WTC11 (cell line): Measurements from ENCODE around the gene FH. TPM values are rescaled to one million over a fixed set of nuclear protein-coding genes. Genes with fewer than 3 reads are reported as not detected.

Experiments
- ATAC-seq: fragments of 200-7000 bp; cut with Tn5 transposase; 2 replicates; pipeline ENCODE4 v1.10.0; 2021; ENCODE audit warnings: mild to moderate bottlenecking, moderate library complexity
- CTCF ChIA-PET: fragments of 300-600 bp; sonication (Branson Sonifier 250); formaldehyde crosslinking; loops from one replicate; lab custom pipeline; 2021; ENCODE audit warnings: antibody characterized with exemption; lab: Charles Lee
- POLR2A ChIA-PET: fragments of 350-600 bp; sonication (Branson Sonifier 250); formaldehyde crosslinking; loops from one replicate; lab custom pipeline; 2021; ENCODE audit warnings: antibody characterized with exemption; lab: Charles Lee
- DNase-seq: peaks from one replicate; pipeline ENCODE4 v3.0.0; 2021; ENCODE audit warnings: low spot score
- H3K27ac Mint-ChIP-seq: 2 replicates; pipeline ENCODE4 v1.8.0; 2021; ENCODE audit warnings: mixed read lengths
- H3K27me3 Mint-ChIP-seq: 2 replicates; pipeline ENCODE4 v1.8.0; 2021; ENCODE audit warnings: low read depth, mild to moderate bottlenecking, moderate library complexity, mixed read lengths
- H3K36me3 Mint-ChIP-seq: 2 replicates; pipeline ENCODE4 v1.8.0; 2021; ENCODE audit warnings: mixed read lengths
- H3K4me1 Mint-ChIP-seq: 2 replicates; pipeline ENCODE4 v1.8.0; 2022; ENCODE audit warnings: mixed read lengths
- H3K4me3 Mint-ChIP-seq: 2 replicates; pipeline ENCODE4 v1.8.0; 2021; ENCODE audit warnings: mild to moderate bottlenecking, moderate library complexity, mixed read lengths
- H3K9me3 Mint-ChIP-seq: 2 replicates; pipeline ENCODE4 v1.8.0; 2021; ENCODE audit warnings: mixed read lengths
- AFF4 ChIP-seq: sonication (generic); formaldehyde crosslinking; IDR thresholded peaks from 2 replicates; pipeline ENCODE4 v1.8.1; 2023; ENCODE audit warnings: mild to moderate bottlenecking, missing genetic modification reagents, borderline replicate concordance
- ATF3 ChIP-seq: sonication (generic); formaldehyde crosslinking; conservative IDR thresholded peaks from 2 replicates; pipeline ENCODE4 v1.8.1; 2022; ENCODE audit warnings: mild to moderate bottlenecking, missing genetic modification reagents
- CREM ChIP-seq: sonication (generic); formaldehyde crosslinking; IDR thresholded peaks from 2 replicates; pipeline ENCODE4 v1.8.1; 2022; ENCODE audit warnings: mild to moderate bottlenecking, missing genetic modification reagents, moderate library complexity
- CTCF ChIP-seq: fragments of 200-600 bp; IDR thresholded peaks from 2 replicates; pipeline ENCODE4 v1.8.0; 2022; ENCODE audit warnings: antibody characterized with exemption
- FOXJ3 ChIP-seq: sonication (generic); formaldehyde crosslinking; IDR thresholded peaks from 2 replicates; pipeline ENCODE4 v1.9.0; 2021; ENCODE audit warnings: missing genetic modification reagents, mild to moderate bottlenecking, borderline replicate concordance
- FOXK1 ChIP-seq: sonication (generic); formaldehyde crosslinking; IDR thresholded peaks from 2 replicates; pipeline ENCODE4 v1.8.0; 2022; ENCODE audit warnings: mild to moderate bottlenecking, moderate library complexity, missing genetic modification reagents
- FOXP1 ChIP-seq: sonication (generic); formaldehyde crosslinking; IDR thresholded peaks from 2 replicates; pipeline ENCODE4 v1.8.0; 2022; ENCODE audit warnings: missing genetic modification reagents, mild to moderate bottlenecking, moderate library complexity, borderline replicate concordance
- FOXP4 ChIP-seq: sonication (generic); formaldehyde crosslinking; IDR thresholded peaks from 2 replicates; pipeline ENCODE4 v1.8.0; 2022; ENCODE audit warnings: mild to moderate bottlenecking, missing genetic modification reagents
- JUN ChIP-seq: sonication (generic); formaldehyde crosslinking; IDR thresholded peaks from 2 replicates; pipeline ENCODE4 v1.8.0; 2023; ENCODE audit warnings: mild to moderate bottlenecking, missing genetic modification reagents
- MAX ChIP-seq: sonication (generic); formaldehyde crosslinking; IDR thresholded peaks from 2 replicates; pipeline ENCODE4 v1.8.0; 2022; ENCODE audit warnings: mild to moderate bottlenecking, missing genetic modification reagents
- NR3C1 ChIP-seq: sonication (generic); formaldehyde crosslinking; conservative IDR thresholded peaks from 2 replicates; pipeline ENCODE4 v1.8.1; 2023; ENCODE audit warnings: low read depth, mild to moderate bottlenecking, missing genetic modification reagents
- RORB ChIP-seq: fragments of 250-450 bp; sonication (Bioruptor Pico); IDR thresholded peaks from 2 replicates; pipeline ENCODE4 v1.9.0; 2021; ENCODE audit warnings: mild to moderate bottlenecking
- SMAD4 ChIP-seq: sonication (generic); formaldehyde crosslinking; IDR thresholded peaks from 2 replicates; pipeline ENCODE4 v1.8.0; 2022; ENCODE audit warnings: mild to moderate bottlenecking, missing genetic modification reagents
- TP53 ChIP-seq: sonication (generic); formaldehyde crosslinking; IDR thresholded peaks from 2 replicates; pipeline ENCODE4 v1.8.1; 2023; ENCODE audit warnings: mild to moderate bottlenecking, missing genetic modification reagents
- USF1 ChIP-seq: sonication (generic); formaldehyde crosslinking; IDR thresholded peaks from 2 replicates; pipeline ENCODE4 v1.8.0; 2022; ENCODE audit warnings: mild to moderate bottlenecking, missing genetic modification reagents
- ZNF121 ChIP-seq: sonication (generic); formaldehyde crosslinking; IDR thresholded peaks from 2 replicates; pipeline ENCODE4 v1.8.0; 2023; ENCODE audit warnings: missing genetic modification reagents
- ZNF263 ChIP-seq: sonication (generic); formaldehyde crosslinking; IDR thresholded peaks from 2 replicates; pipeline ENCODE4 v1.8.1; 2022; ENCODE audit warnings: low read depth, mild to moderate bottlenecking, moderate library complexity, missing genetic modification reagents
- ZNF416 ChIP-seq: fragments of 250-450 bp; sonication (Bioruptor Pico); IDR thresholded peaks from 2 replicates; pipeline ENCODE4 v1.9.0; 2021; ENCODE audit warnings: mild to moderate bottlenecking, inconsistent platforms
- total RNA-seq: library from RNA; stranded (reverse); gene quantifications from 3 replicates; pipeline ENCODE4 v1.2.3, GENCODE V29; 2021
- TF ChIP-seq, protein P1 (sequence below): sonication (generic); formaldehyde crosslinking; IDR thresholded peaks from 2 replicates; pipeline ENCODE4 v1.8.1; 2022; ENCODE audit warnings: low read depth, missing genetic modification reagents, borderline replicate concordance
- TF ChIP-seq, protein P2 (sequence below): sonication (generic); formaldehyde crosslinking; IDR thresholded peaks from 2 replicates; pipeline ENCODE4 v1.8.0; 2022; ENCODE audit warnings: mild to moderate bottlenecking, missing genetic modification reagents
- TF ChIP-seq, protein P3 (sequence below): sonication (generic); formaldehyde crosslinking; IDR thresholded peaks from 2 replicates; pipeline ENCODE4 v1.8.0; 2023; ENCODE audit warnings: missing genetic modification reagents

FH gene
- total RNA-seq, 1 experiment from 2014 or later, result 77.4 TPM

- TF ChIP-seq CTCF, result no peak
- TF ChIP-seq ZNF263 (CRISPR knock-in tag), result no peak
- TF ChIP-seq, protein P1, sequence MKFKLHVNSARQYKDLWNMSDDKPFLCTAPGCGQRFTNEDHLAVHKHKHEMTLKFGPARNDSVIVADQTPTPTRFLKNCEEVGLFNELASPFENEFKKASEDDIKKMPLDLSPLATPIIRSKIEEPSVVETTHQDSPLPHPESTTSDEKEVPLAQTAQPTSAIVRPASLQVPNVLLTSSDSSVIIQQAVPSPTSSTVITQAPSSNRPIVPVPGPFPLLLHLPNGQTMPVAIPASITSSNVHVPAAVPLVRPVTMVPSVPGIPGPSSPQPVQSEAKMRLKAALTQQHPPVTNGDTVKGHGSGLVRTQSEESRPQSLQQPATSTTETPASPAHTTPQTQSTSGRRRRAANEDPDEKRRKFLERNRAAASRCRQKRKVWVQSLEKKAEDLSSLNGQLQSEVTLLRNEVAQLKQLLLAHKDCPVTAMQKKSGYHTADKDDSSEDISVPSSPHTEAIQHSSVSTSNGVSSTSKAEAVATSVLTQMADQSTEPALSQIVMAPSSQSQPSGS (CRISPR knock-in tag), result no peak
- TF ChIP-seq, all 79 proteins: peak for 0
Measured at GRCh38 chr1:241459186-241459802, 60.3 kb downstream of the FH start (continued).

DNA sequence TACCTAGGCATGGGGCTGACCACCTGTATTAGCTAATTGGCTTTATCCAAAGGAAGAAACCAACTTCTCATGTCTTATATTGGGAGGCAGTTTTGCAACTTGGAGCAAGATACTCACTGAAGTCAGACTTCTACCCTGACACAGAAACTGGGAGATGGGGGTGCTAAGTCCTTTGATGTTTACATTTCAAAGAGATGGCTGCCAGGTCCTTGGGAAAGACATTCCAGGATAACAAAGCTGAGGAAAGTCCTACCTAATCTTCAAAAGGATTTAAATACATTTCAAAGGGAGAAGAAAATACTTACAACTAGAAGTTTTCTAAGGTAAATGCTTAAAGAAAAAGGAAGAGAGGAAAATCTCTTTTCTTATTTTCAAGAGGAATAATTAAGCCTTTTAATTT is 62.1 kb downstream of the FH start:
- H3K27me3 Mint-ChIP-seq, result peaks cover 52% of the 10 kb centered on the region
- H3K4me3 Mint-ChIP-seq, result no peak overlapping the region
- ATAC-seq (peak; percentile 60), DNase-seq (no peak)
- TF ChIP-seq JUN (CRISPR knock-in tag) (no peak), FOXK1 (CRISPR knock-in tag) (no peak), FOXP4 (CRISPR knock-in tag) (no peak), USF1 (CRISPR knock-in tag) (no peak), SMAD4 (no peak)
- TF ChIP-seq, protein P2, sequence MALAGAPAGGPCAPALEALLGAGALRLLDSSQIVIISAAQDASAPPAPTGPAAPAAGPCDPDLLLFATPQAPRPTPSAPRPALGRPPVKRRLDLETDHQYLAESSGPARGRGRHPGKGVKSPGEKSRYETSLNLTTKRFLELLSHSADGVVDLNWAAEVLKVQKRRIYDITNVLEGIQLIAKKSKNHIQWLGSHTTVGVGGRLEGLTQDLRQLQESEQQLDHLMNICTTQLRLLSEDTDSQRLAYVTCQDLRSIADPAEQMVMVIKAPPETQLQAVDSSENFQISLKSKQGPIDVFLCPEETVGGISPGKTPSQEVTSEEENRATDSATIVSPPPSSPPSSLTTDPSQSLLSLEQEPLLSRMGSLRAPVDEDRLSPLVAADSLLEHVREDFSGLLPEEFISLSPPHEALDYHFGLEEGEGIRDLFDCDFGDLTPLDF (CRISPR knock-in tag), result no peak
- peaks cover 4% of the 10 kb centered on the region; the same call in 1 of the 2 replicates for H3K9me3 Mint-ChIP-seq
- peaks cover 7% of the 10 kb centered on the region; the same call in 1 of the 2 replicates for H3K4me1 Mint-ChIP-seq
- H3K36me3 Mint-ChIP-seq, result no peaks in the 10 kb centered on the region
- POLR2A ChIA-PET, result no interaction called here
- H3K27ac Mint-ChIP-seq, result no peak overlapping the region
- CTCF ChIA-PET, result interaction anchor here (1.3 kb wide), 1 partner anchor 569 kb away, joined by 4 read pairs; no protein-coding TSS in a partner anchor

DNA sequence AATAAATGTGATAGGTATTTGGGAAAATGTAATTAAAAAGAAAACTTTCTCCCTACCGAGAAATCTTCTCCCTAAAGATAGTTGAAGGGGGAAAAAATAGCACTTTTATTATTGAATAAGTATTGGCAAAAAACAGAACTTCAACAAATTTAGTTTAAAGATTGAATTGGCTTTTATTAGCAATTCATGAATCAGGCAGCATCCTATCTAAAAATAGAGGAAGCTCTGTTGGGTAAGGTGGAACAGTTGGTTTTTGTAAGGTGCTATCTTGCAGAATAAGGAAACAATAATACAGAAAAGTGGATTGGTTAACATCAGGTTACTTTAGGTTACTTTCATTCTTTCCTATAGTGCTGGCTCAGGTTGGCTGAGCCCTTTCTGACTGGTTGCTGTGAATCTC is 62.8 kb downstream of the FH start:
- no peak for DNase-seq
- Mint-ChIP-seq H3K4me1 (peaks cover 7% of the 10 kb centered on the region; the same call in 1 of the 2 replicates), H3K4me3 (no peak overlapping the region), H3K27me3 (peaks cover 52% of the 10 kb centered on the region), H3K36me3 (no peaks in the 10 kb centered on the region), H3K9me3 (peaks cover 5% of the 10 kb centered on the region; the same call in 1 of the 2 replicates), H3K27ac (no peak overlapping the region)
- ATAC-seq, result no peak
- ChIA-PET POLR2A (no interaction called here), CTCF (no interaction called here)
- TF ChIP-seq ZNF416 (no peak), ZNF121 (CRISPR knock-in tag) (no peak), FOXJ3 (CRISPR knock-in tag) (no peak), TP53 (CRISPR knock-in tag) (no peak), NR3C1 (no peak), FOXP1 (CRISPR knock-in tag) (no peak), ATF3 (CRISPR knock-in tag) (no peak), CREM (CRISPR knock-in tag) (no peak), MAX (no peak), RORB (no peak), FOXK1 (CRISPR knock-in tag) (no peak), AFF4 (no peak)
- TF ChIP-seq, protein P3, sequence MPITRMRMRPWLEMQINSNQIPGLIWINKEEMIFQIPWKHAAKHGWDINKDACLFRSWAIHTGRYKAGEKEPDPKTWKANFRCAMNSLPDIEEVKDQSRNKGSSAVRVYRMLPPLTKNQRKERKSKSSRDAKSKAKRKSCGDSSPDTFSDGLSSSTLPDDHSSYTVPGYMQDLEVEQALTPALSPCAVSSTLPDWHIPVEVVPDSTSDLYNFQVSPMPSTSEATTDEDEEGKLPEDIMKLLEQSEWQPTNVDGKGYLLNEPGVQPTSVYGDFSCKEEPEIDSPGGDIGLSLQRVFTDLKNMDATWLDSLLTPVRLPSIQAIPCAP (CRISPR knock-in tag), result no peak
